ENCODE results near the gene AP4M1.
"Not testable (repeated sequence)": the region's sequence is repeated elsewhere in the genome, so short reads cannot be mapped to it uniquely, and the experiment has no call there.

Gene AP4M1

GRCh38 chr7:100119970-100120732 lies 18.7 kb downstream of the AP4M1 start:
- peak; percentile 68 for ATAC-seq (replicated peaks; ENCODE audit: extremely low read depth, poor library complexity, severe bottlenecking)
- H3K4me3 Mint-ChIP-seq: peak overlapping the region; percentile 97
- DNase-seq (ENCODE audit: low spot score in 2 of 2): peak; percentile 51 to 68
- no peaks in the 10 kb centered on the region for H3K27me3 Mint-ChIP-seq
- H3K27ac Mint-ChIP-seq (ENCODE audit: low read depth): peak overlapping the region; percentile 99
- H3K9me3 Mint-ChIP-seq: no peaks in the 10 kb centered on the region
- peaks cover 32% of the 10 kb centered on the region for H3K4me1 Mint-ChIP-seq
- peaks cover 20% of the 10 kb centered on the region for H3K36me3 Mint-ChIP-seq (ENCODE audit: insufficient read depth)

- no peak for ATAC-seq (replicated peaks; ENCODE audit: extremely low read depth, poor library complexity, severe bottlenecking)
These were observed 19.2 kb downstream of the AP4M1 start for GRCh38 chr7:100120733-100121036.

DNA sequence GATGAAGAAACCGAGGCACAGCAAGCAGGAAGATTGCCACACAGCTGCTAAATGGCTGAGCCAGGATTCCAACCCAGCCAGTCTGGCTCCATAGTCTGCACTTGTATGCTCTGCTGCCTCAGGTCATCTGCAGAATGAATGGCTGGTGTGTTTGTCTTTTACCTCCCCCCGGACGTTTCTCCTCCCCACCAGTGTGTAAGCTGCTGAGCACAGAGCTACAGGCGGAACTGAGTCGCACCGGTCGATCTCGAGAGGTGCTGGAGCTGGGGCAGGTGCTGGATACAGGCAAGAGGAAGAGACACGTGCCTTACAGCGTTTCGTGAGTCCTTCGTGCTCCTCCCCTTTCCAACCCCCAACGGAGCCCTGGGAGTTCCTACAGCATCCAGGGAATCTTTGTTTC lies 20.6 kb downstream of the AP4M1 start:
- Mint-ChIP-seq H3K27me3 (no peaks in the 10 kb centered on the region), H3K4me1 (peaks cover 45% of the 10 kb centered on the region), H3K36me3 (ENCODE audit: insufficient read depth) (peaks cover 25% of the 10 kb centered on the region), H3K9me3 (no peaks in the 10 kb centered on the region), H3K4me3 (no peak overlapping the region), H3K27ac (ENCODE audit: low read depth) (no peak overlapping the region)
- no peak for ATAC-seq (replicated peaks; ENCODE audit: extremely low read depth, poor library complexity, severe bottlenecking)
- no peak for DNase-seq (ENCODE audit: low spot score in 2 of 2)

More at GRCh38 chr7:100120733-100121036, 19.2 kb downstream of the AP4M1 start:
- DNase-seq (ENCODE audit: low spot score in 2 of 2): no peak
- Mint-ChIP-seq H3K27me3 (no peaks in the 10 kb centered on the region), H3K36me3 (ENCODE audit: insufficient read depth) (peaks cover 19% of the 10 kb centered on the region), H3K9me3 (no peaks in the 10 kb centered on the region), H3K27ac (ENCODE audit: low read depth) (peak overlapping the region; percentile 99), H3K4me3 (peak overlapping the region; percentile 97), H3K4me1 (peaks cover 35% of the 10 kb centered on the region)

DNA sequence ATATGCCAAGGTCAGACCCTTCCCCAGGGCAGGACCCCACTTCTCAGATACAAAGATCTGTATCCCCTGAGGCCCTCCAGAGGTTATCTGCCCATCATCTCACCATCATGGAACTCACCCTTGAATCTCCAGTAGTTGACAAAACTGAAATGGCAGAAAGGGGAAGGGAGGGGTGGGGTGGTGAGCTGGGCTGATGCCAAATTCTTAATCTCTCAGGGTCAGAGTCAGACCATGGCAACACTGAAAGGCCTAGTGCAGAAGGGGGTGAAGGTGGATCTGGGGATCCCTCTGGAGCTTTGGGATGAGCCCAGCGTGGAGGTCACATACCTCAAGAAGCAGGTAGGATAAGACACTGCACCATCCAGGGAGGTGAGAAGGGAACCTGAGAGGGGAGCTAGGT lies 21.1 kb downstream of the AP4M1 start:
- H3K4me3 Mint-ChIP-seq: no peak overlapping the region
- no peaks in the 10 kb centered on the region for H3K9me3 Mint-ChIP-seq
- H3K4me1 Mint-ChIP-seq: peaks cover 48% of the 10 kb centered on the region
- H3K36me3 Mint-ChIP-seq (ENCODE audit: insufficient read depth): peaks cover 25% of the 10 kb centered on the region
- no peaks in the 10 kb centered on the region for H3K27me3 Mint-ChIP-seq
- DNase-seq (ENCODE audit: low spot score in 2 of 2): no peak
- no peak overlapping the region for H3K27ac Mint-ChIP-seq (ENCODE audit: low read depth)
- no peak for ATAC-seq (replicated peaks; ENCODE audit: extremely low read depth, poor library complexity, severe bottlenecking)

DNA sequence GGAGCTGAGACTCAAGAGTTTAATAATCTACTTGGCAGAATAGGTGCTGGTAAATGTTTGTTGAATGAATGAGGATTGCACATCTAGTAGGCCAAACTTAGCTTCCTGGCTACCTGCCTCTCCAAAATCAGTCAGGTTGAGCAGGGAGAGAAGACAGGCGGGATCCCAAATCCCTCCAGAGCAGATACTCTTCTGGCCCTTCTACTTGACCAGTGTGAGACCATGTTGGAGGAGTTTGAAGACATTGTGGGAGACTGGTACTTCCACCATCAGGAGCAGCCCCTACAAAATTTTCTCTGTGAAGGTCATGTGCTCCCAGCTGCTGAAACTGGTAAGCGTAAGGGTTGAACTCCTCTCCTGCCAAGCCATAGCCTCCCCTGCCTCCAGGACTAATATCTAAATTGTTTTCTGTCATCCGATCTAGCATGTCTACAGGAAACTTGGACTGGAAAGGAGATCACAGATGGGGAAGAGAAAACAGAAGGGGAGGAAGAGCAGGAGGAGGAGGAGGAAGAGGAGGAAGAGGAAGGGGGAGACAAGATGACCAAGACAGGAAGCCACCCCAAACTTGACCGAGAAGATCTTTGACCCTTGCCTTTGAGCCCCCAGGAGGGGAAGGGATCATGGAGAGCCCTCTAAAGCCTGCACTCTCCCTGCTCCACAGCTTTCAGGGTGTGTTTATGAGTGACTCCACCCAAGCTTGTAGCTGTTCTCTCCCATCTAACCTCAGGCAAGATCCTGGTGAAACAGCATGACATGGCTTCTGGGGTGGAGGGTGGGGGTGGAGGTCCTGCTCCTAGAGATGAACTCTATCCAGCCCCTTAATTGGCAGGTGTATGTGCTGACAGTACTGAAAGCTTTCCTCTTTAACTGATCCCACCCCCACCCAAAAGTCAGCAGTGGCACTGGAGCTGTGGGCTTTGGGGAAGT lies 23.1 kb downstream of the AP4M1 start:
- Mint-ChIP-seq H3K27me3 (no peaks in the 10 kb centered on the region), H3K4me3 (peak overlapping the region; percentile 98), H3K4me1 (peaks cover 40% of the 10 kb centered on the region), H3K27ac (ENCODE audit: low read depth) (no peak overlapping the region), H3K9me3 (no peaks in the 10 kb centered on the region), H3K36me3 (ENCODE audit: insufficient read depth) (peaks cover 16% of the 10 kb centered on the region)
- ATAC-seq (replicated peaks; ENCODE audit: extremely low read depth, poor library complexity, severe bottlenecking) (no peak), DNase-seq (ENCODE audit: low spot score in 2 of 2) (no peak)

DNA sequence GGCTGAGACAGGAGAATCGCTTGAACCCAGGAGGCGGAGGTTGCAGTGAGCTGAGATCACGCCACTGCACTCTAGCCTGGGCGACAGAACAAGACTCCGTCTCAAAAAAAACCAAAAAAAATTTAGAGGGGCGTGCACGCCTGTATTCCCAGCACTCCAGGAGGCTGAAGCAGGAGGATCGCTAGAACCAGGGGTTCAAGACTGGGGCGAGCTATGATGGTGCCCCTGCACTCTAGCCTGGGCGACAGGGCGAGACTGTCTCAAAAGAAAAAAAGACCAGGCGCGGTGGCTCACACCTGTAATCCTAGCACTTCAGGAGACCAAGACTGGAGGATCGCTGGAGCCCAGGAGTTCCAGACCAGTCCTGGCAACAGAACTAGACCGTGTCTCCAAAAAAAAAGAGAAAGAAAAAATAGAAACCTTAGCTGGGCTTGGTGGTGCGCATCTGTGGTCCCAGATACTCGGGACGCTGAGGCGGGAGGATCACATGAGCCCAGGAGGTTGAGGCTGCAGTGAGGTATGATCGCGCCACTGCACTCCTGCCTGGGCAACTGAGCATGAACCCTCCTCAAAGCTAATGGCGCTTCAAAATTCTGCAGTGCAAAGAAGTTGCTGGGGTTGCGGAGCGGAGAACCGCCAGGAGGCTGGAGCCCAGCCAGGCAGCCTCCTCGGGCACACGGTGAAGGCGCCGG lies 24.9 kb downstream of the AP4M1 start:
- Mint-ChIP-seq H3K27ac (ENCODE audit: low read depth) (peak overlapping the region; percentile 95), H3K9me3 (no peaks in the 10 kb centered on the region), H3K4me3 (peak overlapping the region; percentile 98), H3K27me3 (no peaks in the 10 kb centered on the region), H3K36me3 (ENCODE audit: insufficient read depth) (peaks cover 13% of the 10 kb centered on the region), H3K4me1 (peaks cover 30% of the 10 kb centered on the region)
- ATAC-seq (replicated peaks; ENCODE audit: extremely low read depth, poor library complexity, severe bottlenecking): no peak
- no peak for DNase-seq (ENCODE audit: low spot score in 2 of 2)

- peak; percentile 76 for ATAC-seq (replicated peaks; ENCODE audit: extremely low read depth, poor library complexity, severe bottlenecking)
- H3K4me1 Mint-ChIP-seq: peaks cover 35% of the 10 kb centered on the region
- peak within 1 kb of the TSS; percentile 98 for H3K4me3 Mint-ChIP-seq
- no peaks in the 10 kb centered on the region for H3K27me3 Mint-ChIP-seq
- H3K9me3 Mint-ChIP-seq: no peaks in the 10 kb centered on the region
- H3K36me3 Mint-ChIP-seq (ENCODE audit: insufficient read depth): peaks cover 13% of the 10 kb centered on the region
- peak within 1 kb of the TSS; percentile 95 for H3K27ac Mint-ChIP-seq (ENCODE audit: low read depth)
- peak; percentile 89 to 91 for DNase-seq (ENCODE audit: low spot score in 2 of 2)
These were observed 25.8 kb downstream of the AP4M1 start, which contains the start of gene MBLAC1 for GRCh38 chr7:100126931-100127865. Gene MBLAC1 (plus strand): TSS chr7:100126967. CDS start chr7:100127396, 429 bp downstream.

- Mint-ChIP-seq H3K27ac (ENCODE audit: low read depth) (no peak overlapping the region), H3K9me3 (no peaks in the 10 kb centered on the region), H3K36me3 (ENCODE audit: insufficient read depth) (peaks cover 14% of the 10 kb centered on the region), H3K4me1 (peaks cover 42% of the 10 kb centered on the region), H3K4me3 (peak overlapping the region; percentile 98), H3K27me3 (no peaks in the 10 kb centered on the region)
- DNase-seq (ENCODE audit: low spot score in 2 of 2): peak in 1 of 2 donors; percentile 20
- no peak for ATAC-seq (replicated peaks; ENCODE audit: extremely low read depth, poor library complexity, severe bottlenecking)
These were observed 26.6 kb downstream of the AP4M1 start for GRCh38 chr7:100127866-100128636.

DNA sequence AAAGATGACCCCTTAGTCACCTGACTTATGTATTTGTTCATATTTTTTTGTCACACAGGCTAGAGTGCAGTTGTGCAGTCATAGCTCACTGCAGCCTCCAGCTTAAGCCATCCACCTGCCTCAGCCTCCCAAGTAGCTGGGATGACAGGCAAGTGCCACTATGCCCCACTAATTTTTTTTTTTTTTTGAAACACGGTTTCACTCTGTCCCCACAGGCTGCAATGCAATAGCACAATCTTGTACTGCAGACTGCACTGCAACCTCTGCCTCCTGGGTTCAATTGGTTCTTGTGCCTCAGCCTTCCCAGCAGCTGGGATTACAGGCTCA lies 27.2 kb downstream of the AP4M1 start:
- H3K4me3 Mint-ChIP-seq: peak overlapping the region; percentile 98
- peaks cover 42% of the 10 kb centered on the region for H3K4me1 Mint-ChIP-seq
- DNase-seq (ENCODE audit: low spot score in 2 of 2): no peak
- H3K27me3 Mint-ChIP-seq: no peaks in the 10 kb centered on the region
- peaks cover 14% of the 10 kb centered on the region for H3K36me3 Mint-ChIP-seq (ENCODE audit: insufficient read depth)
- ATAC-seq (replicated peaks; ENCODE audit: extremely low read depth, poor library complexity, severe bottlenecking): no peak
- H3K27ac Mint-ChIP-seq (ENCODE audit: low read depth): no peak overlapping the region
- H3K9me3 Mint-ChIP-seq: no peaks in the 10 kb centered on the region

GRCh38 chr7:100130220-100130607 lies 28.8 kb downstream of the AP4M1 start:
- DNase-seq (ENCODE audit: low spot score in 2 of 2): not testable (repeated sequence)

More at GRCh38 chr7:100130220-100130607, 28.8 kb downstream of the AP4M1 start:
- H3K27ac Mint-ChIP-seq (ENCODE audit: low read depth); ATAC-seq (replicated peaks; ENCODE audit: extremely low read depth, poor library complexity, severe bottlenecking); H3K4me3 Mint-ChIP-seq; H3K9me3 Mint-ChIP-seq; H3K27me3 Mint-ChIP-seq: not testable (repeated sequence)
- H3K36me3 Mint-ChIP-seq (ENCODE audit: insufficient read depth): peaks cover 12% of the 10 kb centered on the region
- peaks cover 35% of the 10 kb centered on the region for H3K4me1 Mint-ChIP-seq
